Skeletal muscle tissue (tissue), 4 donors: ENCODE measurements around the gene PRDM15. TPM values are rescaled to one million over a fixed set of nuclear protein-coding genes. Genes with fewer than 3 reads are reported as not detected.

Experiments
- H3K27ac ChIP-seq: one replicate; pipeline ENCODE4 v1.7.0; 2013; ENCODE audit warnings: mild to moderate bottlenecking, low read depth, low read length, inconsistent platforms
- H3K27me3 ChIP-seq, 3 donors: one replicate each; pipeline ENCODE4 v1.7.0; 2013; ENCODE audit warnings: low read length in 3 of 3; ENCODE audit not compliant: control insufficient read depth in 3 of 3, insufficient read depth in 3 of 3
- H3K36me3 ChIP-seq, 3 donors: one replicate each; pipeline ENCODE4 v1.7.0; 2013; ENCODE audit warnings: low read length in 3 of 3; ENCODE audit not compliant: control insufficient read depth in 3 of 3, insufficient read depth in 3 of 3
- H3K4me1 ChIP-seq, 3 donors: one replicate each; pipeline ENCODE4 v1.7.0; 2013; ENCODE audit warnings: low read length in 3 of 3, mild to moderate bottlenecking in 3 of 3; ENCODE audit not compliant: control insufficient read depth in 3 of 3, insufficient read depth in 3 of 3
- H3K4me3 ChIP-seq, 3 donors: one replicate each; pipeline ENCODE4 v1.7.0; 2013; ENCODE audit warnings: low read length in 3 of 3
- H3K9ac ChIP-seq, 3 donors: one replicate each; pipeline ENCODE4 v1.7.0; 2013; ENCODE audit warnings: low read length in 3 of 3, mild to moderate bottlenecking in 3 of 3, moderate library complexity in 2 of 3, low read depth in 1 of 3
- H3K9me3 ChIP-seq, 3 donors: one replicate each; pipeline ENCODE4 v1.7.0; 2013; ENCODE audit warnings: low read length in 3 of 3; ENCODE audit not compliant: control insufficient read depth in 3 of 3
- total RNA-seq: library from RNA; depleted of rRNA; stranded (reverse); fragments of >200 nt; gene quantifications from one replicate; pipeline ENCODE4 v1.2.3, GENCODE V29; 2014
- donor health status: Osteomylitis.

Gene PRDM15
- total RNA-seq, 1 donor from 2014 or later, result 2.6 TPM

- Histone ChIP-seq H3K9ac (no peak overlapping the region), H3K27me3 (peaks cover 73 to 88% (median 83%) of the 10 kb centered on the region in 3 donors), H3K27ac (no peak overlapping the region), H3K36me3 (no peaks in the 10 kb centered on the region), H3K4me1 (peaks cover 17 to 29% (median 19%) of the 10 kb centered on the region in 3 donors), H3K4me3 (no peak overlapping the region), H3K9me3 (no peaks in the 10 kb centered on the region)
Observed at GRCh38 chr21:41763996-41764395, 115.1 kb downstream of the PRDM15 start.

- no peaks in the 10 kb centered on the region for H3K36me3 ChIP-seq
- H3K9me3 ChIP-seq, result no peaks in the 10 kb centered on the region
- peaks cover 69 to 85% (median 79%) of the 10 kb centered on the region in 3 donors for H3K27me3 ChIP-seq
- no peak overlapping the region for H3K27ac ChIP-seq
- H3K4me3 ChIP-seq, result no peak overlapping the region
- no peak overlapping the region for H3K9ac ChIP-seq
- H3K4me1 ChIP-seq, result peaks cover 11 to 26% (median 16%) of the 10 kb centered on the region in 3 donors
Observed at GRCh38 chr21:41763398-41763931, 115.7 kb downstream of the PRDM15 start.

- H3K4me1 ChIP-seq, result peaks cover 5 to 19% (median 9%) of the 10 kb centered on the region in 3 donors
- no peak overlapping the region for H3K9ac ChIP-seq
- no peak overlapping the region for H3K27ac ChIP-seq
- no peak overlapping the region for H3K4me3 ChIP-seq
- H3K36me3 ChIP-seq, result no peaks in the 10 kb centered on the region
- H3K27me3 ChIP-seq, result peaks cover 62 to 77% (median 72%) of the 10 kb centered on the region in 3 donors
- H3K9me3 ChIP-seq, result no peaks in the 10 kb centered on the region
Observed at GRCh38 chr21:41762753-41763152, 116.4 kb downstream of the PRDM15 start.

- peak overlapping the region in 2 of 3 donors; percentile 5 to 40 for H3K9ac ChIP-seq
- H3K27ac ChIP-seq, result no peak overlapping the region
- peaks cover 56 to 71% (median 65%) of the 10 kb centered on the region in 3 donors for H3K27me3 ChIP-seq
- H3K4me3 ChIP-seq, result peak overlapping the region in 2 of 3 donors; percentile 42 to 58
- H3K9me3 ChIP-seq, result no peaks in the 10 kb centered on the region
- H3K36me3 ChIP-seq, result no peaks in the 10 kb centered on the region
- peaks cover 5 to 18% (median 9%) of the 10 kb centered on the region in 3 donors for H3K4me1 ChIP-seq
Observed at GRCh38 chr21:41761934-41762635, 117.1 kb downstream of the PRDM15 start.

- Histone ChIP-seq H3K4me3 (peak overlapping the region; percentile 40 to 58 (median 42)), H3K36me3 (no peaks in the 10 kb centered on the region), H3K27ac (no peak overlapping the region), H3K9me3 (no peaks in the 10 kb centered on the region), H3K4me1 (peaks cover 5 to 18% (median 9%) of the 10 kb centered on the region in 3 donors), H3K9ac (peak overlapping the region; percentile 5 to 69 (median 40)), H3K27me3 (peaks cover 49 to 64% (median 62%) of the 10 kb centered on the region in 3 donors)
Observed at GRCh38 chr21:41761211-41761933, 117.8 kb downstream of the PRDM15 start.

- Histone ChIP-seq H3K4me3 (no peak overlapping the region), H3K36me3 (no peaks in the 10 kb centered on the region), H3K27ac (no peak overlapping the region), H3K9ac (no peak overlapping the region), H3K9me3 (no peaks in the 10 kb centered on the region), H3K27me3 (peaks cover 39 to 54% (median 52%) of the 10 kb centered on the region in 3 donors), H3K4me1 (peaks cover 5 to 18% (median 9%) of the 10 kb centered on the region in 3 donors)
Observed at GRCh38 chr21:41760411-41760810, 118.7 kb downstream of the PRDM15 start.

- H3K9ac ChIP-seq, result no peak overlapping the region
- no peak overlapping the region for H3K4me3 ChIP-seq
- no peaks in the 10 kb centered on the region for H3K9me3 ChIP-seq
- peaks cover 37 to 49% (median 48%) of the 10 kb centered on the region in 3 donors for H3K27me3 ChIP-seq
- H3K36me3 ChIP-seq, result no peaks in the 10 kb centered on the region
- H3K27ac ChIP-seq, result no peak overlapping the region
- H3K4me1 ChIP-seq, result peaks cover 5 to 18% (median 9%) of the 10 kb centered on the region in 3 donors
Observed at GRCh38 chr21:41759926-41760325, 119.2 kb downstream of the PRDM15 start.

GRCh38 chr21:41759214-41759840 is 119.8 kb downstream of the PRDM15 start:
- Histone ChIP-seq H3K27me3 (peaks cover 31 to 43% (median 42%) of the 10 kb centered on the region in 3 donors), H3K36me3 (no peaks in the 10 kb centered on the region), H3K9me3 (no peaks in the 10 kb centered on the region), H3K4me1 (peaks cover 5 to 18% (median 9%) of the 10 kb centered on the region in 3 donors), H3K27ac (no peak overlapping the region), H3K9ac (no peak overlapping the region), H3K4me3 (no peak overlapping the region)

- peaks cover 25 to 39% (median 36%) of the 10 kb centered on the region in 3 donors for H3K27me3 ChIP-seq
- H3K4me1 ChIP-seq, result peaks cover 5 to 18% (median 9%) of the 10 kb centered on the region in 3 donors
- no peak overlapping the region for H3K4me3 ChIP-seq
- H3K27ac ChIP-seq, result no peak overlapping the region
- H3K36me3 ChIP-seq, result no peaks in the 10 kb centered on the region
- no peak overlapping the region for H3K9ac ChIP-seq
- no peaks in the 10 kb centered on the region for H3K9me3 ChIP-seq
Observed at GRCh38 chr21:41758550-41758949, 120.6 kb downstream of the PRDM15 start.
